ENCODE data around the gene USB1.
A peak's percentile ranks its signal among the peaks of the same experiment; 100 is the strongest.

Gene USB1

GRCh38 chr16:58020628-58021521, 19.7 kb downstream of the USB1 start:
- DNase-seq, result peak in 1 of 2 experiments; percentile 10

- DNase-seq, result no peak
Observed at GRCh38 chr16:58021661-58022551, 20.7 kb downstream of the USB1 start.

- DNase-seq, result no peak
Observed at GRCh38 chr16:58022601-58023371, 21.6 kb downstream of the USB1 start.

- DNase-seq, result peak; percentile 9 to 25
Observed at GRCh38 chr16:58024486-58025350, 23.5 kb downstream of the USB1 start.

- peak; percentile 18 to 39 for DNase-seq
Observed at GRCh38 chr16:58025351-58026138, 24.3 kb downstream of the USB1 start, which contains the start of gene MMP15. Gene MMP15, plus strand, starts transcription at chr16:58025754. Its CDS starts 597 bp downstream, at chr16:58026351.

- peak in 1 of 2 experiments; percentile 15 for DNase-seq
Observed at GRCh38 chr16:58026139-58026704, 25.0 kb downstream of the USB1 start.

GRCh38 chr16:58026705-58027160, 25.5 kb downstream of the USB1 start:
- no peak for DNase-seq

- DNase-seq, result no peak
Observed at GRCh38 chr16:58027161-58027915, 26.1 kb downstream of the USB1 start.

GRCh38 chr16:58027916-58028455, 26.8 kb downstream of the USB1 start:
- DNase-seq, result no peak

GRCh38 chr16:58028541-58029070, 27.4 kb downstream of the USB1 start:
- no peak for DNase-seq

GRCh38 chr16:58029410-58029809, 28.2 kb downstream of the USB1 start:
- no peak for DNase-seq

- DNase-seq, result no peak
Observed at GRCh38 chr16:58030136-58030840, 29.1 kb downstream of the USB1 start.

GRCh38 chr16:58031016-58031800, 30.0 kb downstream of the USB1 start:
- no peak for DNase-seq

GRCh38 chr16:58032710-58033293, 31.6 kb downstream of the USB1 start:
- DNase-seq, result no peak

GRCh38 chr16:58034128-58034685, 33.0 kb downstream of the USB1 start:
- no peak for DNase-seq

- DNase-seq, result no peak
Observed at GRCh38 chr16:58034774-58035173, 33.6 kb downstream of the USB1 start.
